ENCODE results near the gene PI16. TPM values are rescaled to one million over a fixed set of nuclear protein-coding genes. Genes with fewer than 3 reads are reported as not detected.

PI16 gene
- total RNA-seq, 1 experiment from 2014 or later = 0.17 TPM

GRCh38 chr6:36976509-36976908 is 22.0 kb downstream of the PI16 start:
- H3K4me3 Mint-ChIP-seq = no peak overlapping the region
- DNase-seq (ENCODE audit: low spot score) = no peak
- H3K4me1 Mint-ChIP-seq = peaks cover 14% of the 10 kb centered on the region
- ATAC-seq = no peak
- TF ChIP-seq TEAD4 (CRISPR knock-in tag; IDR thresholded peaks at IDR 0.05) (no peak), ZBTB43 (CRISPR knock-in tag; IDR thresholded peaks at IDR 0.05) (no peak), ZNF396 (CRISPR knock-in tag; IDR thresholded peaks at IDR 0.05; ENCODE audit: borderline replicate concordance) (no peak)
- H3K27me3 Mint-ChIP-seq (ENCODE audit: low read depth) = no peaks in the 10 kb centered on the region
- ChIA-PET CTCF (interaction anchor here (1.2 to 3.9 kb wide), 4 partner anchors 43 to 211 kb away, joined by 3 to 100 read pairs (median 4); no protein-coding TSS in a partner anchor), POLR2A (no interaction called here)
- H3K36me3 Mint-ChIP-seq = peaks cover 66% of the 10 kb centered on the region
- peak overlapping the region; percentile 19; the same call in 1 of the 2 replicates for H3K27ac Mint-ChIP-seq
- H3K9me3 Mint-ChIP-seq = no peaks in the 10 kb centered on the region

- TF ChIP-seq ERG (CRISPR knock-in tag; IDR thresholded peaks at IDR 0.05) (no peak), ATF3 (CRISPR knock-in tag; conservative IDR thresholded peaks at IDR 0.05) (no peak), USF2 (CRISPR knock-in tag; IDR thresholded peaks at IDR 0.05) (no peak), ZNF532 (CRISPR knock-in tag; IDR thresholded peaks at IDR 0.05; ENCODE audit: borderline replicate concordance) (no peak), SMAD3 (CRISPR knock-in tag; IDR thresholded peaks at IDR 0.05; ENCODE audit: borderline replicate concordance) (no peak), ZNF425 (CRISPR knock-in tag; conservative IDR thresholded peaks at IDR 0.05) (no peak), USF1 (CRISPR knock-in tag; IDR thresholded peaks at IDR 0.05) (no peak), OVOL2 (CRISPR knock-in tag; IDR thresholded peaks at IDR 0.05; ENCODE audit: borderline replicate concordance) (no peak)
- Mint-ChIP-seq H3K27ac (no peak overlapping the region), H3K4me1 (peaks cover 18% of the 10 kb centered on the region), H3K9me3 (no peaks in the 10 kb centered on the region), H3K4me3 (no peak overlapping the region), H3K36me3 (peaks cover 61% of the 10 kb centered on the region), H3K27me3 (ENCODE audit: low read depth) (no peaks in the 10 kb centered on the region)
- DNase-seq (ENCODE audit: low spot score) (no peak), ATAC-seq (no peak)
- CTCF ChIA-PET = interaction anchor here (0.8 to 3.9 kb wide), 13 partner anchors 9 to 233 kb away, joined by 3 to 100 read pairs (median 6); partner anchors contain the start of genes C6orf89 and MTCH1
- POLR2A ChIA-PET = no interaction called here
Measured at GRCh38 chr6:36976931-36977330, 22.4 kb downstream of the PI16 start.
